Endothelial cell of umbilical vein (primary cell): ENCODE measurements around the gene CDO1. TPM values are rescaled to one million over a fixed set of nuclear protein-coding genes. Genes with fewer than 3 reads are reported as not detected.

ENCODE experiments used
- BruUV-seq: library from RNA; stranded (reverse); fragments of 400-500 nt; replicated peaks from 2 replicates; lab custom pipeline; 2021; lab: Mats Ljungman, UMichigan
- CTCF ChIA-PET: fragments of 300-600, 350-600 bp; sonication (Branson Sonifier 250); formaldehyde crosslinking; loops from one replicate; lab custom pipeline; 2021; ENCODE audit warnings: antibody characterized with exemption, inconsistent platforms; lab: Charles Lee
- POLR2A ChIA-PET: fragments of 300-600, 350-600 bp; sonication (Branson Sonifier 250); formaldehyde crosslinking; loops from one replicate; lab custom pipeline; 2021; ENCODE audit warnings: antibody characterized with exemption, inconsistent platforms; lab: Charles Lee
- DNase-seq: peaks from one replicate; pipeline ENCODE4 v3.0.0-alpha.2; 2011; ENCODE audit warnings: low read depth, low spot score
- FAIRE-seq: peaks from 2 replicates; lab custom pipeline; 2011; peaks lifted over from hg19 to GRCh38; lab: Jason Lieb, UNC
- H2AFZ ChIP-seq: 2 replicates; pipeline ENCODE4 v1.6.0; 2012; ENCODE audit warnings: low read depth, low read length, control low read depth, inconsistent platforms
- H3K27ac ChIP-seq: 2 replicates; pipeline ENCODE4 v1.5.1; 2011; ENCODE audit warnings: low read depth, mild to moderate bottlenecking, control low read depth, low read length, moderate library complexity; ENCODE audit not compliant: insufficient read depth
- H3K27me3 ChIP-seq, 2 experiments: 2 replicates each; pipeline versions ENCODE4 v1.6.0 to v1.6.1; 2011; ENCODE audit warnings: low read length in 2 of 2, mixed read lengths in 1 of 2; ENCODE audit not compliant: control insufficient read depth in 2 of 2, insufficient read depth in 2 of 2
- H3K36me3 ChIP-seq, 2 experiments: 2 replicates in 1 of 2; 3 replicates in 1 of 2; pipeline ENCODE4 v1.5.1; 2011; ENCODE audit warnings: low read length in 2 of 2, mild to moderate bottlenecking in 1 of 2, moderate library complexity in 1 of 2; ENCODE audit not compliant: control insufficient read depth in 2 of 2, insufficient read depth in 2 of 2; ENCODE audit errors: extremely low read depth in 1 of 2
- H3K4me1 ChIP-seq: 3 replicates; pipeline ENCODE4 v1.5.1; 2011; ENCODE audit warnings: mild to moderate bottlenecking, low read length; ENCODE audit not compliant: control insufficient read depth, insufficient read depth; ENCODE audit errors: extremely low read depth
- H3K4me2 ChIP-seq: 2 replicates; pipeline ENCODE4 v1.6.1; 2011; ENCODE audit warnings: low read length, control low read depth, mixed read lengths; ENCODE audit not compliant: insufficient read depth
- H3K4me3 ChIP-seq, 3 experiments: fragments of 200-600 bp in 1 of 3; sonication (generic), shearing (Covaris generic) in 1 of 3; replicated peaks in 1 of 3; 2 replicates each; pipeline ENCODE4 v1.5.1; 2011 to 2016; ENCODE audit warnings: control low read depth in 3 of 3, low read length in 3 of 3, mild to moderate bottlenecking in 2 of 3, inconsistent platforms in 1 of 3, low read depth in 1 of 3, moderate library complexity in 1 of 3; ENCODE audit not compliant: insufficient read depth in 1 of 3
- H3K79me2 ChIP-seq: 2 replicates; pipeline ENCODE4 v1.6.0; 2012; ENCODE audit warnings: low read length, inconsistent platforms; ENCODE audit not compliant: control insufficient read depth, insufficient read depth
- H3K9ac ChIP-seq: replicated peaks from 2 replicates; pipeline ENCODE3; 2011; ENCODE audit warnings: low read length, control low read depth; ENCODE audit not compliant: insufficient read depth; ENCODE audit errors: extremely low read depth
- H3K9me1 ChIP-seq: replicated peaks from 3 replicates; pipeline ENCODE4 v1.6.0; 2011; ENCODE audit warnings: mild to moderate bottlenecking, low read length; ENCODE audit not compliant: control insufficient read depth, insufficient read depth; ENCODE audit errors: extremely low read depth
- H3K9me3 ChIP-seq: replicated peaks from 2 replicates; pipeline ENCODE4 v1.5.1; 2012; ENCODE audit warnings: low read length, inconsistent platforms; ENCODE audit not compliant: control insufficient read depth, insufficient read depth
- H4K20me1 ChIP-seq: replicated peaks from 2 replicates; pipeline ENCODE3; 2011; ENCODE audit warnings: mild to moderate bottlenecking, low read length; ENCODE audit not compliant: control insufficient read depth, insufficient read depth; ENCODE audit errors: extremely low read depth
- CTCF ChIP-seq, 2 donors: IDR thresholded peaks; 1 replicate in 1 of 2; 2 replicates in 1 of 2; pipeline ENCODE4 v1.5.1; 2011; ENCODE audit warnings: low read length in 2 of 2, mild to moderate bottlenecking in 2 of 2, moderate library complexity in 2 of 2, control low read depth in 1 of 2, inconsistent platforms in 1 of 2, low read depth in 1 of 2; ENCODE audit not compliant: insufficient read depth in 1 of 2; ENCODE audit errors: extremely low read depth in 1 of 2
- EZH2 ChIP-seq: IDR thresholded peaks from 2 replicates; pipeline ENCODE4 v1.6.1; 2012; ENCODE audit warnings: borderline replicate concordance, low read depth, mild to moderate bottlenecking, moderate library complexity, low read length, inconsistent platforms; ENCODE audit not compliant: severe bottlenecking
- FOS ChIP-seq: IDR thresholded peaks from 2 replicates; pipeline ENCODE4 v1.6.1; 2011; ENCODE audit warnings: mild to moderate bottlenecking, low read length, moderate library complexity, borderline replicate concordance; ENCODE audit not compliant: insufficient read depth
- GATA2 ChIP-seq: IDR thresholded peaks from 2 replicates; pipeline ENCODE4 v1.7.0; 2011; ENCODE audit warnings: low read depth, mild to moderate bottlenecking, moderate library complexity, mixed read lengths, low read length; ENCODE audit not compliant: insufficient read length, insufficient read depth
- JUN ChIP-seq: IDR thresholded peaks from 2 replicates; pipeline ENCODE4 v1.6.1; 2011; ENCODE audit warnings: borderline replicate concordance, low read depth; ENCODE audit not compliant: insufficient read length, insufficient read depth
- MAX ChIP-seq: IDR thresholded peaks from 2 replicates; pipeline ENCODE4 v1.6.1; 2011; ENCODE audit not compliant: insufficient read depth, insufficient read length
- MYC ChIP-seq: IDR thresholded peaks from one replicate; pipeline ENCODE4 v1.6.1; 2011; ENCODE audit warnings: mild to moderate bottlenecking, low read depth, low read length
- POLR2A ChIP-seq: IDR thresholded peaks from 2 replicates; pipeline ENCODE4 v1.6.1; 2012; ENCODE audit warnings: low read depth, mild to moderate bottlenecking, control low read depth, low read length
- POLR2AphosphoS5 ChIP-seq: IDR thresholded peaks from 2 replicates; pipeline ENCODE4 v1.6.1; 2012; ENCODE audit warnings: low read depth, mild to moderate bottlenecking, control low read depth, low read length, moderate library complexity; ENCODE audit not compliant: insufficient read depth
- dilution Hi-C: fragments of 300-500 bp; cut with MboI; formaldehyde crosslinking; loops from one replicate; pipeline ENCODE4 v1.15.0; 2019; ENCODE audit warnings: low sequenced_read_pairs; ENCODE audit not compliant: extremely low pct_ligation_motif_present
- intact Hi-C: fragments of 100-400 bp; cut with micrococcal nuclease; formaldehyde crosslinking; loops from one replicate; pipeline ENCODE4 v1.10.0; 2022
- polyA plus RNA-seq, 4 experiments: library from polyadenylated mRNA; depleted of rRNA in 3 of 4; stranded (reverse) in 3 of 4; unstranded in 1 of 4; fragments of >200 nt; gene quantifications; 2 replicates each; pipeline versions ENCODE4 v1.2.1 to v1.2.3, GENCODE V29; 2011 to 2012; ENCODE audit warnings: missing spikeins in 1 of 4
- total RNA-seq: library from RNA; stranded (reverse); gene quantifications from 2 replicates; pipeline ENCODE4 v1.2.3, GENCODE V29; 2021

The CDO1 gene
- total and polyA plus RNA-seq, 2 donors (not counting 3 experiments of a cell fraction or from before 2014, with no cell fraction given) = 1.3 to 1.7 TPM

GRCh38 chr5:115820846-115821245 is 4.4 kb upstream of the CDO1 start:
- intact Hi-C loops (no loop called here), dilution Hi-C loops (no loop called here)
- FAIRE-seq (no peak), DNase-seq (no peak)
- Histone ChIP-seq H2AFZ (no peak overlapping the region), H3K9me1 (no peaks in the 10 kb centered on the region), H3K4me1 (peaks cover under 1% of the 10 kb centered on the region), H3K27ac (no peak overlapping the region), H3K9me3 (no peaks in the 10 kb centered on the region), H3K27me3 (peaks cover 8 to 16% of the 10 kb centered on the region in 2 experiments), H3K4me2 (no peak overlapping the region), H3K36me3 (no peaks in the 10 kb centered on the region), H3K79me2 (no peaks in the 10 kb centered on the region), H4K20me1 (no peaks in the 10 kb centered on the region), H3K9ac (no peak overlapping the region), H3K4me3 (no peak overlapping the region)
- CTCF ChIA-PET = no interaction called here
- no peak for TF ChIP-seq CTCF (IDR thresholded peaks at IDR 0.05; ENCODE audit: extremely low read depth in 1 of 2, insufficient read depth in 1 of 2, low read depth in 1 of 2, low read length in 2 of 2)
- no peak for TF ChIP-seq MYC
- TF ChIP-seq GATA2 = no peak
- no peak for TF ChIP-seq JUN
- TF ChIP-seq EZH2 = no peak
- TF ChIP-seq POLR2A = no peak
- BruUV-seq = no TSS peak
- POLR2A ChIA-PET = no interaction called here

GRCh38 chr5:115818821-115819220 is 2.4 kb upstream of the CDO1 start:
- DNase-seq (no peak), FAIRE-seq (no peak)
- Histone ChIP-seq H3K27ac (no peak overlapping the region), H3K9me1 (no peaks in the 10 kb centered on the region), H3K9ac (no peak overlapping the region), H3K27me3 (peaks cover 26 to 36% of the 10 kb centered on the region in 2 experiments), H3K9me3 (no peaks in the 10 kb centered on the region), H4K20me1 (no peaks in the 10 kb centered on the region), H3K4me3 (no peak overlapping the region), H3K4me2 (no peak overlapping the region), H3K36me3 (no peaks in the 10 kb centered on the region), H2AFZ (no peak overlapping the region), H3K4me1 (peaks cover 6% of the 10 kb centered on the region), H3K79me2 (no peaks in the 10 kb centered on the region)
- TF ChIP-seq JUN (no peak), MAX (no peak), FOS (no peak), POLR2AphosphoS5 (no peak), CTCF (IDR thresholded peaks at IDR 0.05; ENCODE audit: extremely low read depth in 1 of 2, insufficient read depth in 1 of 2, low read depth in 1 of 2, low read length in 2 of 2) (no peak), GATA2 (no peak), EZH2 (no peak), POLR2A (no peak), MYC (no peak)
- ChIA-PET POLR2A (no interaction called here), CTCF (interaction anchor here (0.9 to 1.3 kb wide), 2 partner anchors 9 to 13 kb away, joined by 3 to 4 read pairs; no protein-coding TSS in a partner anchor)
- dilution Hi-C loops (no loop called here), intact Hi-C loops (no loop called here)
- BruUV-seq = no TSS peak
